Measurements from ENCODE around the gene SLC12A8. TPM values are rescaled to one million over a fixed set of nuclear protein-coding genes. Genes with fewer than 3 reads are reported as not detected.
A peak's percentile ranks its signal among the peaks of the same experiment; 100 is the strongest.

Gene SLC12A8
- total RNA-seq, 1 donor from 2014 or later, result 18.7 TPM

GRCh38 chr3:125112981-125113380 is 99.6 kb downstream of the SLC12A8 start:
- DNase-seq (ENCODE audit: low read depth), result no peak

- DNase-seq (ENCODE audit: low read depth), result no peak
These were observed 101.6 kb downstream of the SLC12A8 start for GRCh38 chr3:125110876-125111480.

GRCh38 chr3:125110016-125110875 is 102.3 kb downstream of the SLC12A8 start:
- DNase-seq (ENCODE audit: low read depth), result peak; percentile 96

- no peak for DNase-seq (ENCODE audit: low read depth)
These were observed 103.0 kb downstream of the SLC12A8 start for GRCh38 chr3:125109536-125109925.

GRCh38 chr3:125108833-125109535 is 103.6 kb downstream of the SLC12A8 start:
- DNase-seq (ENCODE audit: low read depth), result no peak

GRCh38 chr3:125107861-125108567 is 104.5 kb downstream of the SLC12A8 start:
- peak; percentile 91 for DNase-seq (ENCODE audit: low read depth)

GRCh38 chr3:125107363-125107762 is 105.2 kb downstream of the SLC12A8 start:
- no peak for DNase-seq (ENCODE audit: low read depth)

- DNase-seq (ENCODE audit: low read depth), result no peak
These were observed 107.4 kb downstream of the SLC12A8 start for GRCh38 chr3:125105116-125105515.

GRCh38 chr3:125104639-125105038 is 107.9 kb downstream of the SLC12A8 start:
- DNase-seq (ENCODE audit: low read depth), result no peak

GRCh38 chr3:125103406-125103805 is 109.1 kb downstream of the SLC12A8 start:
- DNase-seq (ENCODE audit: low read depth), result no peak

- DNase-seq (ENCODE audit: low read depth), result no peak
These were observed 110.1 kb downstream of the SLC12A8 start for GRCh38 chr3:125102470-125102869.

GRCh38 chr3:125098611-125099291 is 113.8 kb downstream of the SLC12A8 start:
- no peak for DNase-seq (ENCODE audit: low read depth)

- no peak for DNase-seq (ENCODE audit: low read depth)
These were observed 121.9 kb downstream of the SLC12A8 start for GRCh38 chr3:125090649-125091048.

GRCh38 chr3:125087768-125088391 is 124.7 kb downstream of the SLC12A8 start:
- DNase-seq (ENCODE audit: low read depth), result peak; percentile 84

GRCh38 chr3:125085166-125085565 is 127.4 kb downstream of the SLC12A8 start:
- no peak for DNase-seq (ENCODE audit: low read depth)

- no peak for DNase-seq (ENCODE audit: low read depth)
These were observed 128.8 kb downstream of the SLC12A8 start for GRCh38 chr3:125083776-125084175.

GRCh38 chr3:125082339-125082738 is 130.2 kb downstream of the SLC12A8 start:
- DNase-seq (ENCODE audit: low read depth), result peak; percentile 75

- DNase-seq (ENCODE audit: low read depth), result no peak
These were observed 132.5 kb downstream of the SLC12A8 start for GRCh38 chr3:125080077-125080476.

- DNase-seq (ENCODE audit: low read depth), result peak; percentile 13
These were observed 132.9 kb downstream of the SLC12A8 start for GRCh38 chr3:125079675-125080045.

- no peak for DNase-seq (ENCODE audit: low read depth)
These were observed 133.4 kb downstream of the SLC12A8 start for GRCh38 chr3:125078951-125079674.
